ENCODE results near the gene SLC16A3. TPM values are rescaled to one million over a fixed set of nuclear protein-coding genes. Genes with fewer than 3 reads are reported as not detected.

The SLC16A3 gene
- total and polyA plus RNA-seq, 9 of the 15 experiments (the other 6 are each of a cell fraction or from before 2014, with no cell fraction given), result 0.11 to 5.4 (median 1.2) TPM; not detected in 2

GRCh38 chr17:82283208-82283749 lies 54.4 kb downstream of the SLC16A3 start (continued):
- TF ChIP-seq HOMEZ (CRISPR knock-in tag; IDR thresholded peaks at IDR 0.05) (no peak), RBM25 (IDR thresholded peaks at IDR 0.05; ENCODE audit: low read depth, low read length, severe bottlenecking) (no peak), SOX6 (IDR thresholded peaks at IDR 0.05) (no peak), PTTG1 (tag; IDR thresholded peaks at IDR 0.05; ENCODE audit: low read depth) (no peak), NFIC (IDR thresholded peaks at IDR 0.05) (peak; percentile 97), TAF1 (IDR thresholded peaks at IDR 0.05; ENCODE audit: control insufficient read depth, extremely low read depth, insufficient read depth, low read length, severe bottlenecking) (no peak), NFIX (CRISPR knock-in tag; IDR thresholded peaks at IDR 0.05; ENCODE audit: low read depth) (peak; percentile 32; the same call in 1 of the 2 replicates), SAFB (IDR thresholded peaks at IDR 0.05; ENCODE audit: borderline replicate concordance, low read depth, low read length) (no peak), NR4A1 (CRISPR knock-in tag; IDR thresholded peaks at IDR 0.05) (no peak), NR4A1 (tag; IDR thresholded peaks at IDR 0.05) (0 out of 2 replicates have a peak, but pooled peaks have one; percentile 41), E2F5 (CRISPR knock-in tag; IDR thresholded peaks at IDR 0.05) (no peak), ZNF778 (CRISPR knock-in tag; IDR thresholded peaks at IDR 0.05) (no peak), TSHZ1 (CRISPR knock-in tag; IDR thresholded peaks at IDR 0.05) (no peak), PHB (CRISPR knock-in tag; IDR thresholded peaks at IDR 0.05) (no peak), KDM2B (CRISPR knock-in tag; IDR thresholded peaks at IDR 0.05) (no peak), ZNF232 (CRISPR knock-in tag; IDR thresholded peaks at IDR 0.05) (no peak), THAP12 (CRISPR knock-in tag; IDR thresholded peaks at IDR 0.05) (no peak), ZNF174 (CRISPR knock-in tag; IDR thresholded peaks at IDR 0.05) (no peak), ELF4 (CRISPR knock-in tag; IDR thresholded peaks at IDR 0.05) (no peak), FIP1L1 (IDR thresholded peaks at IDR 0.05; ENCODE audit: low read depth, low read length, poor library complexity, severe bottlenecking) (no peak), ZSCAN32 (CRISPR knock-in tag; IDR thresholded peaks at IDR 0.05) (no peak)
